ENCODE measurements around the gene ERN2. TPM values are rescaled to one million over a fixed set of nuclear protein-coding genes. Genes with fewer than 3 reads are reported as not detected.
"Not testable (repeated sequence)": the region's sequence is repeated elsewhere in the genome, so short reads cannot be mapped to it uniquely, and the experiment has no call there.

Gene ERN2
- total RNA-seq, 1 donor from 2014 or later: not detected

DNA sequence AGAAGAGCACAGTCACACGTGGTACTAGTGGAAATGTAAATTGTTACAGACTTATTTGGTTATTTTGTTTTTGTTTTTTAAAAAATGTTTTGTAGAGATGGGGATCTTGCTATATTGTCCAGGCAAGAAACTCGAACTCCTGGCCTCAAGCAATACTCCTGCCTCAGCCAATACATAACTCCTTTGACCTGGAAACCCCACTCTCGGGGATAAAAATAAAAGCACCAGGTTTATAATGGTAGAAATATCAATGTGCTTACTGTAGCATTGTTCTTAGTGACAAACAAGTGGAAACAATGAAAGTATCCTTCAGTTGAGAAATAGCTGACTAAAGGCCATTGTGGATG lies 11.7 kb upstream of the ERN2 start:
- H3K4me2 ChIP-seq (ENCODE audit: low read length): no peak overlapping the region

DNA sequence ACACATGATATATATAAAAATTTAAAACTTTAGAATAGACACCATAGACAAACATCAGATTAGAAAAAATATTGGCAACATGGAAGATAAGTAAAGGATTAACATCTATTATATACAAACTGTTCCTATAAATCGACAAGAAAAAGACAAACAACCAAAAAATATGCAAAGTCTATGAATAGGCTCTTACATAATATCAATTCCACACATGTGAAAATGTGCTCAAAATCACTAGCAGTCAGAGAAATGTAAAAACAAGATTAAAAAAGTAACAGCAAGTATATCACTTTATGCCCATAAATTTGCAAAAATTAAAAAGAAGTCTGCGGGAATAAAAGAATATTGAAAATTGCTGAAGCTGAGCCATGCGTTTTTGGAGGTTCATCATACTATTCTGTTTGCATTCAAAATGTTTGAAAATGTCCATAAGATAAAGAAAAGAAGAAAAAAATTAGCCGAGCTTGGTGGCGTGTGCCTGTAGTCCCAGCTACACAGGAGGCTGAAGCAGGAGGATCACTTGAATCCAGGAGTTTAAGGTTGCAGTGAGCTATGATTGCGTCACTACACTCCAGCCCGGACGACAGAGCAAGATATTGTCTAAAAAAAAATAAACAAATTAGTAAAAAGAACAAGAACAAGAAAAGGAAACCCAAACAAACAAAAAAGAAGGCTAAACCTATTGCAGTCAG lies 11.2 kb upstream of the ERN2 start:
- Histone ChIP-seq H3K27me3 (ENCODE audit: insufficient read depth, low read length) (no peaks in the 10 kb centered on the region), H3K27ac (ENCODE audit: low read depth, low read length) (no peak overlapping the region), H3K4me2 (ENCODE audit: low read length) (no peak overlapping the region), H3K36me3 (ENCODE audit: insufficient read depth, low read length) (no peaks in the 10 kb centered on the region), H4K20me1 (ENCODE audit: insufficient read depth, low read length) (no peaks in the 10 kb centered on the region), H3K4me1 (ENCODE audit: insufficient read depth, low read length) (no peaks in the 10 kb centered on the region), H2AFZ (ENCODE audit: low read depth, low read length) (no peak overlapping the region), H3K9me3 (ENCODE audit: insufficient read depth, low read depth, low read length) (no peaks in the 10 kb centered on the region), H3K79me2 (ENCODE audit: insufficient read depth, low read length) (no peaks in the 10 kb centered on the region), H3K4me3 (ENCODE audit: insufficient read depth, low read depth, low read length) (no peak overlapping the region), H3K9ac (ENCODE audit: low read length) (no peak overlapping the region)
- Mint-ChIP-seq H3K4me3 (ENCODE audit: unreplicated experiment) (no peak overlapping the region), H3K4me1 (ENCODE audit: low read depth, unreplicated experiment) (no peaks in the 10 kb centered on the region), H3K36me3 (ENCODE audit: low read depth, unreplicated experiment) (no peaks in the 10 kb centered on the region), H3K27me3 (ENCODE audit: low read depth, unreplicated experiment) (no peaks in the 10 kb centered on the region), H3K27ac (ENCODE audit: unreplicated experiment) (no peak overlapping the region), H3K9me3 (ENCODE audit: unreplicated experiment) (peaks cover 9% of the 10 kb centered on the region)
- no peak for DNase-seq (ENCODE audit: low read depth)
- TF ChIP-seq, protein P1, sequence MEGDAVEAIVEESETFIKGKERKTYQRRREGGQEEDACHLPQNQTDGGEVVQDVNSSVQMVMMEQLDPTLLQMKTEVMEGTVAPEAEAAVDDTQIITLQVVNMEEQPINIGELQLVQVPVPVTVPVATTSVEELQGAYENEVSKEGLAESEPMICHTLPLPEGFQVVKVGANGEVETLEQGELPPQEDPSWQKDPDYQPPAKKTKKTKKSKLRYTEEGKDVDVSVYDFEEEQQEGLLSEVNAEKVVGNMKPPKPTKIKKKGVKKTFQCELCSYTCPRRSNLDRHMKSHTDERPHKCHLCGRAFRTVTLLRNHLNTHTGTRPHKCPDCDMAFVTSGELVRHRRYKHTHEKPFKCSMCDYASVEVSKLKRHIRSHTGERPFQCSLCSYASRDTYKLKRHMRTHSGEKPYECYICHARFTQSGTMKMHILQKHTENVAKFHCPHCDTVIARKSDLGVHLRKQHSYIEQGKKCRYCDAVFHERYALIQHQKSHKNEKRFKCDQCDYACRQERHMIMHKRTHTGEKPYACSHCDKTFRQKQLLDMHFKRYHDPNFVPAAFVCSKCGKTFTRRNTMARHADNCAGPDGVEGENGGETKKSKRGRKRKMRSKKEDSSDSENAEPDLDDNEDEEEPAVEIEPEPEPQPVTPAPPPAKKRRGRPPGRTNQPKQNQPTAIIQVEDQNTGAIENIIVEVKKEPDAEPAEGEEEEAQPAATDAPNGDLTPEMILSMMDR (IDR thresholded peaks at IDR 0.05; ENCODE audit: insufficient read depth, low read depth, low read length): no peak
- no peak for TF ChIP-seq EZH2 (IDR thresholded peaks at IDR 0.05; ENCODE audit: insufficient read depth, low read length)
- no peak for FAIRE-seq

More for the DNA sequence above, 11.7 kb upstream of the ERN2 start:
- H3K9ac ChIP-seq (ENCODE audit: low read length): no peak overlapping the region
- no peaks in the 10 kb centered on the region for H3K4me1 Mint-ChIP-seq (ENCODE audit: low read depth, unreplicated experiment)
- H3K4me1 ChIP-seq (ENCODE audit: insufficient read depth, low read length): no peaks in the 10 kb centered on the region
- H3K36me3 ChIP-seq (ENCODE audit: insufficient read depth, low read length): no peaks in the 10 kb centered on the region
- FAIRE-seq (no peak), DNase-seq (ENCODE audit: low read depth) (no peak)
- no peaks in the 10 kb centered on the region for H3K27me3 Mint-ChIP-seq (ENCODE audit: low read depth, unreplicated experiment)
- H3K36me3 Mint-ChIP-seq (ENCODE audit: low read depth, unreplicated experiment): no peaks in the 10 kb centered on the region
- H3K27me3 ChIP-seq (ENCODE audit: insufficient read depth, low read length): no peaks in the 10 kb centered on the region
- no peaks in the 10 kb centered on the region for H3K79me2 ChIP-seq (ENCODE audit: insufficient read depth, low read length)
- no peak overlapping the region for H3K4me3 Mint-ChIP-seq (ENCODE audit: unreplicated experiment)
- H3K9me3 Mint-ChIP-seq (ENCODE audit: unreplicated experiment): peaks cover 9% of the 10 kb centered on the region
- no peak for TF ChIP-seq EZH2 (IDR thresholded peaks at IDR 0.05; ENCODE audit: insufficient read depth, low read length)
- TF ChIP-seq, protein P1 (IDR thresholded peaks at IDR 0.05; ENCODE audit: insufficient read depth, low read depth, low read length): no peak
- no peak overlapping the region for H2AFZ ChIP-seq (ENCODE audit: low read depth, low read length)
- no peaks in the 10 kb centered on the region for H4K20me1 ChIP-seq (ENCODE audit: insufficient read depth, low read length)
- H3K4me3 ChIP-seq (ENCODE audit: insufficient read depth, low read depth, low read length): no peak overlapping the region
- no peak overlapping the region for H3K27ac Mint-ChIP-seq (ENCODE audit: unreplicated experiment)
- H3K9me3 ChIP-seq (ENCODE audit: insufficient read depth, low read depth, low read length): no peaks in the 10 kb centered on the region
- H3K27ac ChIP-seq (ENCODE audit: low read depth, low read length): no peak overlapping the region

DNA sequence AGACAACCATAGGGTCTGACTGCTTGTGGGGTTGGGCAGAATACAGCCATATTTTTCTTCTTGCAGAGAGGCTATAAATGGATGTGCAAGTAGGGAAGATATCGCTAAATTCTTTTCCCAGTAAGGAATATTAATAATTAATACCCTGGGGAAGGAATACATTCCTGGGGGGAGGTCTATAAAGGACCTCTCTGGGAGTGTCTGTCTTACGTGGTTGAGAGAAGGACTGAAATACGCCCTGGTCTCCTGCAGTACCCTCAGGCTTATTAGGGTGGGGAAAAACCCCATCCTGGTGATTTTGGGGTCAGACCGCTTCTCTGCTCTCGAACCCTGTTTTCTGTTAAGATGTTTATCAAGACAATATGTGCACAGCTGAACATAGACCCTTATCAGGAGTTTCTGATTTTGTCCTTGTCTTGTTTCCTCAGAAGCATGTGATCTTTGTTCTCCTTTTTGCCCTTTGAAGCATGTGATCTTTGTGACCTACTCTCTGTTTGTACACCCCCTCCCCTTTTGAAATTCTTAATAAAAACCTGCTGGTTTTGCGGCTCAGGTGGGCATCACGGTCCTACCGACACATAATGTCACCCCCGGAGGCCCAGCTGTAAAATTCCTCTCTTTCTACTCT lies 9.7 kb upstream of the ERN2 start:
- H3K27me3 ChIP-seq (ENCODE audit: insufficient read depth, low read length); H3K27me3 Mint-ChIP-seq (ENCODE audit: low read depth, unreplicated experiment); H3K4me2 ChIP-seq (ENCODE audit: low read length); H3K4me1 ChIP-seq (ENCODE audit: insufficient read depth, low read length); H3K9me3 ChIP-seq (ENCODE audit: insufficient read depth, low read depth, low read length); H3K9me3 Mint-ChIP-seq (ENCODE audit: unreplicated experiment); H3K9ac ChIP-seq (ENCODE audit: low read length); FAIRE-seq; DNase-seq (ENCODE audit: low read depth); H3K4me1 Mint-ChIP-seq (ENCODE audit: low read depth, unreplicated experiment); H3K36me3 ChIP-seq (ENCODE audit: insufficient read depth, low read length); H3K4me3 ChIP-seq (ENCODE audit: insufficient read depth, low read depth, low read length); H3K4me3 Mint-ChIP-seq (ENCODE audit: unreplicated experiment); H4K20me1 ChIP-seq (ENCODE audit: insufficient read depth, low read length); H3K27ac ChIP-seq (ENCODE audit: low read depth, low read length); H3K27ac Mint-ChIP-seq (ENCODE audit: unreplicated experiment); H2AFZ ChIP-seq (ENCODE audit: low read depth, low read length); H3K36me3 Mint-ChIP-seq (ENCODE audit: low read depth, unreplicated experiment); H3K79me2 ChIP-seq (ENCODE audit: insufficient read depth, low read length): not testable (repeated sequence)
